ENCODE results near the gene GRIN3B. TPM values are rescaled to one million over a fixed set of nuclear protein-coding genes. Genes with fewer than 3 reads are reported as not detected.

GRIN3B gene
- polyA plus RNA-seq, 2 of the 4 experiments (the other 2 are of a cell fraction): 0.67 to 1.5 TPM

- no peak for DNase-seq (ENCODE audit: low read depth in 1 of 2, low spot score in 1 of 2)
- H3K4me2 ChIP-seq: no peak overlapping the region
- CTCF ChIA-PET: interaction anchor here (0.7 to 5.4 kb wide), 2 partner anchors 63 to 130 kb away, joined by 3 to 93 read pairs; no protein-coding TSS in a partner anchor
- FAIRE-seq: no peak
- H3K4me3 ChIP-seq: no peak overlapping the region
- no peak for ATAC-seq
- peaks cover 17% of the 10 kb centered on the region; the same call in 2 of the 3 replicates for H3K4me1 ChIP-seq
- no peaks in the 10 kb centered on the region for H3K9me3 ChIP-seq
- H3K27ac ChIP-seq: no peak overlapping the region
- 96% methylated on average over 11 of the region's 14 CpGs for WGBS (ENCODE audit: missing lambda C conversion rate)
- no peak for TF ChIP-seq EHF (CRISPR knock-in tag; IDR thresholded peaks at IDR 0.05)
- no peak for TF ChIP-seq PHF8 (IDR thresholded peaks at IDR 0.05; ENCODE audit: borderline replicate concordance, low read depth)
- TF ChIP-seq RFX5 (IDR thresholded peaks at IDR 0.05): no peak
- TF ChIP-seq HOXB13 (CRISPR knock-in tag; IDR thresholded peaks at IDR 0.05; ENCODE audit: low read depth): no peak
- no peak for TF ChIP-seq HES2 (IDR thresholded peaks at IDR 0.05)
- TF ChIP-seq USF2 (IDR thresholded peaks at IDR 0.05): no peak
- no peak for TF ChIP-seq ATOH8 (CRISPR knock-in tag; IDR thresholded peaks at IDR 0.05; ENCODE audit: low read depth)
- no peak for TF ChIP-seq POLR2A (IDR thresholded peaks at IDR 0.05; ENCODE audit: low read length)
- no peak for TF ChIP-seq EHMT2 (IDR thresholded peaks at IDR 0.05; ENCODE audit: low read depth)
- TF ChIP-seq, protein P1, sequence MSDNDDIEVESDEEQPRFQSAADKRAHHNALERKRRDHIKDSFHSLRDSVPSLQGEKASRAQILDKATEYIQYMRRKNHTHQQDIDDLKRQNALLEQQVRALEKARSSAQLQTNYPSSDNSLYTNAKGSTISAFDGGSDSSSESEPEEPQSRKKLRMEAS (IDR thresholded peaks at IDR 0.05): no peak
- no peak for TF ChIP-seq ZC3H11A (IDR thresholded peaks at IDR 0.05)
- TF ChIP-seq NR3C1 (IDR thresholded peaks at IDR 0.05): no peak
- TF ChIP-seq HOXB5 (CRISPR knock-in tag; IDR thresholded peaks at IDR 0.05): no peak
- POLR2A ChIA-PET: no interaction called here
Observed at GRCh38 chr19:986083-986482, 14.1 kb upstream of the GRIN3B start.

DNA sequence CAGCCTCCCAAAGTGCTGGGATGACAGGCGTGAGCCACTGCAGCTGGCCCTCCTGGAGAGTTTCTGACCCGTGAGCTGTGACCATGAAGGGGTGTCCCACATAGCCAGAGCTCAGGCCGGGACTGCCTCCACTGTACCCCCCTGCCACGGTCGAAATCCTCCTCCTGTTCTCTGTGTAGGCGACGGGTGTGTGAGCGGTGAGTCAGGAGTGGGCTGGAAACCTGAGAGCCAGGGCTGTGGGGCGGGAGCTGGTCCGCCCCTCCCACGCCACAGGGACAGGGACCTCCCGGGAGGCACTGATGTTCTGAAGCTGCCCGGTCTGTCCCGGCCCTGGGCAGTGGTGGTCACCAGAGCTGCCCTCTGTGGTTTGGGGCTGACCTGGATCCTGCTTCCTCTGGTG, 12.1 kb upstream of the GRIN3B start:
- Histone ChIP-seq H3K4me3 (no peak overlapping the region), H3K27ac (no peak overlapping the region), H3K9me3 (no peaks in the 10 kb centered on the region), H3K4me1 (peaks cover 14% of the 10 kb centered on the region; the same call in 2 of the 3 replicates), H3K4me2 (no peak overlapping the region)
- WGBS (ENCODE audit: missing lambda C conversion rate): 88% methylated on average over 7 of the region's 14 CpGs
- ChIA-PET CTCF (interaction anchor here (1.1 kb wide), 1 partner anchor 66 kb away, joined by 4 read pairs; no protein-coding TSS in a partner anchor), POLR2A (no interaction called here)
- ATAC-seq (no peak), FAIRE-seq (no peak), DNase-seq (ENCODE audit: low read depth in 1 of 2, low spot score in 1 of 2) (no peak)
- TF ChIP-seq POLR2AphosphoS2 (conservative IDR thresholded peaks at IDR 0.05; ENCODE audit: low read length): no peak
- no peak for TF ChIP-seq FOSL2 (IDR thresholded peaks at IDR 0.05)
- TF ChIP-seq FOSL2 (CRISPR knock-in tag; IDR thresholded peaks at IDR 0.05): no peak
- TF ChIP-seq RARB (CRISPR knock-in tag; IDR thresholded peaks at IDR 0.05): no peak
- TF ChIP-seq, protein P2, sequence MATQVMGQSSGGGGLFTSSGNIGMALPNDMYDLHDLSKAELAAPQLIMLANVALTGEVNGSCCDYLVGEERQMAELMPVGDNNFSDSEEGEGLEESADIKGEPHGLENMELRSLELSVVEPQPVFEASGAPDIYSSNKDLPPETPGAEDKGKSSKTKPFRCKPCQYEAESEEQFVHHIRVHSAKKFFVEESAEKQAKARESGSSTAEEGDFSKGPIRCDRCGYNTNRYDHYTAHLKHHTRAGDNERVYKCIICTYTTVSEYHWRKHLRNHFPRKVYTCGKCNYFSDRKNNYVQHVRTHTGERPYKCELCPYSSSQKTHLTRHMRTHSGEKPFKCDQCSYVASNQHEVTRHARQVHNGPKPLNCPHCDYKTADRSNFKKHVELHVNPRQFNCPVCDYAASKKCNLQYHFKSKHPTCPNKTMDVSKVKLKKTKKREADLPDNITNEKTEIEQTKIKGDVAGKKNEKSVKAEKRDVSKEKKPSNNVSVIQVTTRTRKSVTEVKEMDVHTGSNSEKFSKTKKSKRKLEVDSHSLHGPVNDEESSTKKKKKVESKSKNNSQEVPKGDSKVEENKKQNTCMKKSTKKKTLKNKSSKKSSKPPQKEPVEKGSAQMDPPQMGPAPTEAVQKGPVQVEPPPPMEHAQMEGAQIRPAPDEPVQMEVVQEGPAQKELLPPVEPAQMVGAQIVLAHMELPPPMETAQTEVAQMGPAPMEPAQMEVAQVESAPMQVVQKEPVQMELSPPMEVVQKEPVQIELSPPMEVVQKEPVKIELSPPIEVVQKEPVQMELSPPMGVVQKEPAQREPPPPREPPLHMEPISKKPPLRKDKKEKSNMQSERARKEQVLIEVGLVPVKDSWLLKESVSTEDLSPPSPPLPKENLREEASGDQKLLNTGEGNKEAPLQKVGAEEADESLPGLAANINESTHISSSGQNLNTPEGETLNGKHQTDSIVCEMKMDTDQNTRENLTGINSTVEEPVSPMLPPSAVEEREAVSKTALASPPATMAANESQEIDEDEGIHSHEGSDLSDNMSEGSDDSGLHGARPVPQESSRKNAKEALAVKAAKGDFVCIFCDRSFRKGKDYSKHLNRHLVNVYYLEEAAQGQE (IDR thresholded peaks at IDR 0.05): no peak
- TF ChIP-seq JUNB (IDR thresholded peaks at IDR 0.05): no peak
- no peak for TF ChIP-seq NR3C1 (IDR thresholded peaks at IDR 0.05)
- no peak for TF ChIP-seq ZC3H11A (IDR thresholded peaks at IDR 0.05)
- no peak for TF ChIP-seq EHF (CRISPR knock-in tag; IDR thresholded peaks at IDR 0.05)
- no peak for TF ChIP-seq PHF8 (IDR thresholded peaks at IDR 0.05; ENCODE audit: borderline replicate concordance, low read depth)

Measured in A549 (cell line).